KMS-11 (cell line): ENCODE data around the gene GPHB5.

Experiments used
- H2AFZ ChIP-seq: fragments of 200-600 bp; sonication (generic); 2 replicates; pipeline ENCODE4 v1.6.1; 2016; ENCODE audit warnings: antibody characterized with exemption, mixed run types, low read depth
- H3K27ac ChIP-seq: fragments of 200-600 bp; sonication (generic); 2 replicates; pipeline ENCODE4 v1.6.1; 2016; ENCODE audit warnings: mild to moderate bottlenecking, mixed run types
- H3K27me3 ChIP-seq: fragments of 200-600 bp; sonication (generic); 2 replicates; pipeline ENCODE4 v1.6.1; 2017; ENCODE audit warnings: mild to moderate bottlenecking, low read depth, mixed run types, moderate library complexity; ENCODE audit not compliant: insufficient read depth
- H3K36me3 ChIP-seq: fragments of 200-600 bp; sonication (generic); 2 replicates; pipeline ENCODE4 v1.6.1; 2017; ENCODE audit warnings: mild to moderate bottlenecking, mixed run types; ENCODE audit not compliant: insufficient read depth
- H3K4me1 ChIP-seq: fragments of 200-600 bp; sonication (generic); 2 replicates; pipeline ENCODE4 v1.6.1; 2016; ENCODE audit warnings: mild to moderate bottlenecking, low read depth, mixed run types; ENCODE audit not compliant: poor library complexity, severe bottlenecking
- H3K4me2 ChIP-seq: fragments of 200-600 bp; sonication (generic); 2 replicates; pipeline ENCODE4 v1.7.0; 2016; ENCODE audit warnings: mild to moderate bottlenecking, mixed run types
- H3K4me3 ChIP-seq: fragments of 200-600 bp; sonication (generic); IDR thresholded peaks from 2 replicates; pipeline ENCODE4 v1.6.1; 2017; ENCODE audit warnings: low read depth, low read length, mixed read lengths; ENCODE audit not compliant: insufficient read depth
- H3K79me2 ChIP-seq: fragments of 200-600 bp; sonication (generic); 2 replicates; pipeline ENCODE4 v1.6.1; 2016; ENCODE audit warnings: low read depth, mixed run types; ENCODE audit not compliant: insufficient read depth
- H3K9ac ChIP-seq: fragments of 200-600 bp; sonication (generic); 2 replicates; pipeline ENCODE4 v1.6.1; 2016; ENCODE audit warnings: mild to moderate bottlenecking, mixed run types
- H4K20me1 ChIP-seq: fragments of 200-600 bp; sonication (generic); 2 replicates; pipeline ENCODE4 v1.6.1; 2016; ENCODE audit warnings: mild to moderate bottlenecking, mixed run types; ENCODE audit not compliant: insufficient read depth
- TF ChIP-seq, protein P1 (sequence below): fragments of 200-600 bp; sonication (generic); conservative IDR thresholded peaks from 2 replicates; pipeline ENCODE4 v1.6.1; 2017; ENCODE audit warnings: low read depth, mild to moderate bottlenecking, antibody characterized with exemption, low read length, moderate library complexity, mixed read lengths

Gene GPHB5

DNA sequence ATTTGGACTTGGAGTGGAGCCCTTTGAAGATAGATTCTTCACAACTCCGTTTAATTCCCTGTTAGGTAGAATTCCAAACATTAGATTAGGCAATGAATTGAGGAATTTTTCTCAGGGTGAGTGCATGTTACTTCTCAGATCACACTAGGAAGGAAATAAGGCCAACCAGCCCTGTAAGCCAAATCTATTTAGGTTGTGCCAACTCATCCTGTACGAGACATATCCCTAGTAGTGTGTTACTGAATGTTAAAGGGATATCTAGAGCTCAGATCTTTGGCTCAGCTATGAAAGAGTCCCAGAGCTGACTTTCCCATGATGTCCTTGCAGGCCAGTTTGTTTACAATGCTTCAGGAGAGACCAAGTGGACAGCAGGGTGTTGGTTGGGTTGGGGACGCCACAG lies 45.6 kb downstream of the GPHB5 start:
- Histone ChIP-seq H2AFZ (no peak overlapping the region), H3K27ac (no peak overlapping the region), H3K4me3 (no peak overlapping the region), H3K9ac (no peak overlapping the region), H3K4me1 (no peaks in the 10 kb centered on the region), H4K20me1 (no peaks in the 10 kb centered on the region), H3K27me3 (no peaks in the 10 kb centered on the region), H3K4me2 (no peak overlapping the region), H3K36me3 (no peaks in the 10 kb centered on the region), H3K79me2 (no peaks in the 10 kb centered on the region)
- TF ChIP-seq, protein P1, sequence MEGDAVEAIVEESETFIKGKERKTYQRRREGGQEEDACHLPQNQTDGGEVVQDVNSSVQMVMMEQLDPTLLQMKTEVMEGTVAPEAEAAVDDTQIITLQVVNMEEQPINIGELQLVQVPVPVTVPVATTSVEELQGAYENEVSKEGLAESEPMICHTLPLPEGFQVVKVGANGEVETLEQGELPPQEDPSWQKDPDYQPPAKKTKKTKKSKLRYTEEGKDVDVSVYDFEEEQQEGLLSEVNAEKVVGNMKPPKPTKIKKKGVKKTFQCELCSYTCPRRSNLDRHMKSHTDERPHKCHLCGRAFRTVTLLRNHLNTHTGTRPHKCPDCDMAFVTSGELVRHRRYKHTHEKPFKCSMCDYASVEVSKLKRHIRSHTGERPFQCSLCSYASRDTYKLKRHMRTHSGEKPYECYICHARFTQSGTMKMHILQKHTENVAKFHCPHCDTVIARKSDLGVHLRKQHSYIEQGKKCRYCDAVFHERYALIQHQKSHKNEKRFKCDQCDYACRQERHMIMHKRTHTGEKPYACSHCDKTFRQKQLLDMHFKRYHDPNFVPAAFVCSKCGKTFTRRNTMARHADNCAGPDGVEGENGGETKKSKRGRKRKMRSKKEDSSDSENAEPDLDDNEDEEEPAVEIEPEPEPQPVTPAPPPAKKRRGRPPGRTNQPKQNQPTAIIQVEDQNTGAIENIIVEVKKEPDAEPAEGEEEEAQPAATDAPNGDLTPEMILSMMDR, result no peak

DNA sequence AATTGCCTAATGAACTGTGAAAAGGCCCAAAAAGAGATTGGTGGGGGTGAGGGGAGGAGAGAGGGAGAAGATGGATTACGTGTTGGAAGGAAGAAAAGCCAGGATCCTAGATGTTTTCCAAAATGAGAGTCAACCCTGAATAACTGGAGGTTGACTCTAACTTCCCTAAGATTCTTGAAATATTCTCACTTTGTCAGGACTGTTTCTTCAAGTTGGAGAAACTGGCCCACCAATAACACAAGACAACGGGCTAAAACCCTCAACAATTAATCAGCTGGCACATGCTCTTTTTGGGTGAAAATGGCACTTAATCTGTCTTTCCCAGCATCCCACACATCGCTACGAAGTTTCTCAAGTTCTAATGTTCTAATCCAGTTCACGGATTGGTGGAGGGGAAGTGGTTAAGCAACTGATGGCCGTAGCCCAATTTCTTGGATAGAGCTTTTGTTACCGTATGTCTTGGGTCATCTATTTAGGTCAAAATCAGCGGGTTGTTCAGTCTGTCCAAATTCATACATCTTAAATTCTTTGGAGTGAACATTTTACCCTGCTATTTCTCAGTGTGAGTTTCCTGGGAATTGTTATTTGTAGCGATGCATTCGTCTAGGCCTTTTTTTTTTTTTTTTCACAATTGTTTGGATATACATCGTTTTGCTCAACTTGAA lies 49.0 kb downstream of the GPHB5 start:
- no peak overlapping the region for H3K4me2 ChIP-seq
- H3K27ac ChIP-seq, result no peak overlapping the region
- TF ChIP-seq, protein P1, result no peak
- no peak overlapping the region for H3K4me3 ChIP-seq
- no peaks in the 10 kb centered on the region for H3K4me1 ChIP-seq
- no peak overlapping the region for H3K9ac ChIP-seq
- no peaks in the 10 kb centered on the region for H4K20me1 ChIP-seq
- H3K36me3 ChIP-seq, result no peaks in the 10 kb centered on the region
- H2AFZ ChIP-seq, result no peak overlapping the region
- H3K27me3 ChIP-seq, result no peaks in the 10 kb centered on the region
- H3K79me2 ChIP-seq, result no peaks in the 10 kb centered on the region

DNA sequence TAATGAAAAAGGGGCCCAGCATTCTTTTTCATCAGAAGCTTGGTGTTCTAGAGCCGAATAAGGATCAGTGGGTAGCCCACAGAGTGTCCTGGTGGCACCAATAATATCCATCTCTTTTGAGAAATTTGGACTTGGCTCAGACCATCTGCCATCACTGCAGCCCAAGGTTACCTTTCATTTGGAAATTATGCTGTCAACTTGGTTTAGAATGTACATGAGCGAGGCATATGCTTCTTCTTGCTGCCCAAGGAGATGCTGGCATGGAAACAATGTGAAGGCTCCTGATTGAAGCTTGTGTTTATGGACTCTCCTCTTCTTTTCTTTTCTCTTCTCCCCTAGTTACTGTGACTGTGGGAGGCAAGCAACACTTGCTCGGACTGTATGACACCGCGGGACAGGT lies 50.0 kb downstream of the GPHB5 start:
- H2AFZ ChIP-seq, result no peak overlapping the region
- H3K27ac ChIP-seq, result no peak overlapping the region
- H3K36me3 ChIP-seq, result no peaks in the 10 kb centered on the region
- no peak overlapping the region for H3K4me2 ChIP-seq
- H3K27me3 ChIP-seq, result no peaks in the 10 kb centered on the region
- no peak overlapping the region for H3K4me3 ChIP-seq
- no peaks in the 10 kb centered on the region for H3K79me2 ChIP-seq
- H4K20me1 ChIP-seq, result no peaks in the 10 kb centered on the region
- no peaks in the 10 kb centered on the region for H3K4me1 ChIP-seq
- H3K9ac ChIP-seq, result no peak overlapping the region
- TF ChIP-seq, protein P1, result no peak

DNA sequence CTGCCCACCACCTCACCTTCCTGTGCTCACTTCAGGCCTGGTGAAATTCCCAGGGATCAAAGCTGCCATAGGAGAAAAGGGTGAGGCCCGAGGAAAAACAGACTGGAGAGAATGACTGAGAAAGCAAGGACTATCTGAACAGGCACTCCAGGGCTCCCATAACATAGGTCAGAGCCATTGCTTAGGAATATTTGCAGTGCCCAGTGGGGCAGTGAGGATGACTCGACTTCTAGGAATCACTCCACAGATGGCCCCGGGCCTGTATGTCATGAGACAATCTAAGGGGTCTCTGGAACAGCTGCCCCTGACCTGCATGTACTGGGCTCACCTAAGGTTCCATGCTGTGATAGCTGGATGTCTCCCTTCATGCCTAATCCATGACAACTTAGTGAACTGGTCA lies 51.6 kb downstream of the GPHB5 start:
- TF ChIP-seq, protein P1, result no peak
- H2AFZ ChIP-seq, result no peak overlapping the region
- H3K9ac ChIP-seq, result no peak overlapping the region
- no peaks in the 10 kb centered on the region for H3K4me1 ChIP-seq
- no peak overlapping the region for H3K4me3 ChIP-seq
- no peaks in the 10 kb centered on the region for H3K79me2 ChIP-seq
- H3K27me3 ChIP-seq, result no peaks in the 10 kb centered on the region
- H3K4me2 ChIP-seq, result no peak overlapping the region
- no peaks in the 10 kb centered on the region for H4K20me1 ChIP-seq
- no peak overlapping the region for H3K27ac ChIP-seq
- no peaks in the 10 kb centered on the region for H3K36me3 ChIP-seq
